HepG2 (cell line): ENCODE results near the gene PRKRIP1. TPM values are rescaled to one million over a fixed set of nuclear protein-coding genes. Genes with fewer than 3 reads are reported as not detected.

Experiments
- KDM3A ChIP-seq: IDR thresholded peaks from 2 replicates; pipeline ENCODE4 v1.6.1; 2018; ENCODE audit warnings: low read depth, missing compliant biosample characterization
- KDM5A ChIP-seq: fragments of 200-600 bp; sonication (generic); IDR thresholded peaks from 2 replicates; pipeline ENCODE4 v1.7.0; 2018; ENCODE audit warnings: antibody characterized with exemption, mild to moderate bottlenecking, low read length, borderline replicate concordance
- KLF16 ChIP-seq, 2 experiments: sonication (generic) in 1 of 2; formaldehyde crosslinking in 1 of 2; IDR thresholded peaks; 2 replicates each; pipeline versions ENCODE4 v1.6.1 to v1.8.0; 2016 to 2023; ENCODE audit warnings: missing genetic modification reagents in 2 of 2, missing compliant biosample characterization in 1 of 2
- KLF9 ChIP-seq: IDR thresholded peaks from 2 replicates; pipeline ENCODE4 v1.6.1; 2016; ENCODE audit warnings: low read depth
- MAFK ChIP-seq, 2 experiments: IDR thresholded peaks in 1 of 2; conservative IDR thresholded peaks in 1 of 2; 2 replicates each; pipeline ENCODE4 v1.6.1; 2011; ENCODE audit warnings: improper control_type of control experiment in 2 of 2, low read length in 2 of 2
- RARG ChIP-seq: sonication (generic); formaldehyde crosslinking; IDR thresholded peaks from 2 replicates; pipeline ENCODE4 v1.4.0; 2020; ENCODE audit warnings: low read depth, mild to moderate bottlenecking, missing genetic modification reagents
- TCF7L2 ChIP-seq: IDR thresholded peaks from 2 replicates; pipeline ENCODE4 v1.6.1; 2011; ENCODE audit warnings: mild to moderate bottlenecking, low read depth, low read length, moderate library complexity
- ZFP90 ChIP-seq: sonication (generic); formaldehyde crosslinking; IDR thresholded peaks from 2 replicates; pipeline ENCODE4 v1.8.0; 2022; ENCODE audit warnings: missing genetic modification reagents, mild to moderate bottlenecking, inconsistent platforms, borderline replicate concordance
- ZNF235 ChIP-seq: sonication (generic); formaldehyde crosslinking; IDR thresholded peaks from 2 replicates; pipeline ENCODE4 v1.8.1; 2023; ENCODE audit warnings: mild to moderate bottlenecking, missing genetic modification reagents, borderline replicate concordance
- ZNF264 ChIP-seq: sonication (generic); formaldehyde crosslinking; IDR thresholded peaks from 2 replicates; pipeline ENCODE4 v1.4.0; 2020; ENCODE audit warnings: missing genetic modification reagents
- ZNF292 ChIP-seq: sonication (generic); formaldehyde crosslinking; IDR thresholded peaks from 2 replicates; pipeline ENCODE4 v1.8.1; 2022; ENCODE audit warnings: mild to moderate bottlenecking, low read depth, missing genetic modification reagents, borderline replicate concordance
- ZNF350 ChIP-seq: sonication (generic); formaldehyde crosslinking; IDR thresholded peaks from 2 replicates; pipeline ENCODE4 v1.4.0; 2020; ENCODE audit warnings: mild to moderate bottlenecking, low read depth, missing genetic modification reagents, borderline replicate concordance
- ZNF839 ChIP-seq: sonication (generic); formaldehyde crosslinking; IDR thresholded peaks from 2 replicates; pipeline ENCODE4 v1.4.0; 2020; ENCODE audit warnings: missing genetic modification reagents, mild to moderate bottlenecking, borderline replicate concordance
- ZNF878 ChIP-seq: sonication (generic); formaldehyde crosslinking; IDR thresholded peaks from 2 replicates; pipeline ENCODE4 v1.8.1; 2023; ENCODE audit warnings: mild to moderate bottlenecking, missing genetic modification reagents, moderate library complexity
- ZSCAN21 ChIP-seq: sonication (generic); formaldehyde crosslinking; IDR thresholded peaks from 2 replicates; pipeline ENCODE4 v1.8.0; 2022; ENCODE audit warnings: mild to moderate bottlenecking, missing genetic modification reagents, moderate library complexity, borderline replicate concordance
- polyA plus RNA-seq, 8 experiments: library from polyadenylated mRNA; depleted of rRNA in 3 of 8; stranded (reverse) in 7 of 8; unstranded in 1 of 8; fragments of >200 nt; fragmentation: Illumina TruSeq in 4 of 8; extraction: Trizol in 4 of 8; gene quantifications; 2 replicates each; pipeline versions ENCODE4 v1.2.1 to v1.2.3, GENCODE V29; 2011 to 2016; ENCODE audit warnings: low read depth in 4 of 8, missing spikeins in 1 of 8, mixed read lengths in 1 of 8; ENCODE audit not compliant: insufficient read depth in 1 of 8
- total RNA-seq, 5 experiments: library from RNA; depleted of rRNA; stranded (reverse); fragments of >200 nt; fragmentation: Illumina TruSeq; extraction: Trizol; gene quantifications; 2 replicates each; pipeline ENCODE4 v1.2.3, GENCODE V29; 2016; ENCODE audit warnings: low read depth in 1 of 5
- TF ChIP-seq, protein P1 (sequence below): sonication (generic); formaldehyde crosslinking; IDR thresholded peaks from 2 replicates; pipeline ENCODE4 v1.4.0; 2020; ENCODE audit warnings: missing genetic modification reagents
- TF ChIP-seq, protein P2 (sequence below): IDR thresholded peaks from 2 replicates; pipeline ENCODE4 v1.6.1; 2016; ENCODE audit warnings: mild to moderate bottlenecking
- TF ChIP-seq, protein P3 (sequence below): sonication (generic); formaldehyde crosslinking; IDR thresholded peaks from 2 replicates; pipeline ENCODE4 v1.5.1; 2020; ENCODE audit warnings: missing genetic modification reagents, mild to moderate bottlenecking, borderline replicate concordance
- TF ChIP-seq, protein P4 (sequence below): sonication (generic); formaldehyde crosslinking; IDR thresholded peaks from 2 replicates; pipeline ENCODE4 v1.8.0; 2022; ENCODE audit warnings: mild to moderate bottlenecking, missing genetic modification reagents
- TF ChIP-seq, protein P5 (sequence below): sonication (generic); formaldehyde crosslinking; IDR thresholded peaks from 2 replicates; pipeline ENCODE4 v1.9.0; 2021; ENCODE audit warnings: missing genetic modification reagents, mild to moderate bottlenecking, borderline replicate concordance
- TF ChIP-seq, protein P6 (sequence below): conservative IDR thresholded peaks from 2 replicates; pipeline ENCODE4 v1.6.1; 2018; ENCODE audit warnings: missing genetic modification reagents
- TF ChIP-seq, protein P7 (sequence below): sonication (generic); formaldehyde crosslinking; IDR thresholded peaks from 2 replicates; pipeline ENCODE4 v1.5.0; 2020; ENCODE audit warnings: mild to moderate bottlenecking, low read depth, missing genetic modification reagents, borderline replicate concordance

PRKRIP1 gene
- total and polyA plus RNA-seq, 2 of the 13 experiments (the other 11 are each of a cell fraction or from before 2014, with no cell fraction given) = 13.2 to 16.8 TPM

DNA sequence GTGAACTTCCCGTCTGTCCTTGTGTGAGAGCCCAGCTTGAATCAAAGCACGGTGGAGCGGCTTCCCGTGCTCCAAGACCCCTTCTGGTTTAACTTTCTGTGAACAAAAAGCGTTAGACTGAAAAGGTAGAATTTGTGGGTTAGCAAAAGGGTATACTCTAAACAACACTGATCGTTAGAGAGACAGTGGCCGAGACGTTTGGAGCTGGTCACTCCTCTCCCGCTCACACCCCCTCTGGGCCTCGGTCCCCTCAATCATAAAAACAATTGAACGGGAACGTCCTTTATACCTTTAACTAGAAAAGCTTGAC lies 502 bp downstream of the PRKRIP1 start (continued):
- TF ChIP-seq, protein P1, sequence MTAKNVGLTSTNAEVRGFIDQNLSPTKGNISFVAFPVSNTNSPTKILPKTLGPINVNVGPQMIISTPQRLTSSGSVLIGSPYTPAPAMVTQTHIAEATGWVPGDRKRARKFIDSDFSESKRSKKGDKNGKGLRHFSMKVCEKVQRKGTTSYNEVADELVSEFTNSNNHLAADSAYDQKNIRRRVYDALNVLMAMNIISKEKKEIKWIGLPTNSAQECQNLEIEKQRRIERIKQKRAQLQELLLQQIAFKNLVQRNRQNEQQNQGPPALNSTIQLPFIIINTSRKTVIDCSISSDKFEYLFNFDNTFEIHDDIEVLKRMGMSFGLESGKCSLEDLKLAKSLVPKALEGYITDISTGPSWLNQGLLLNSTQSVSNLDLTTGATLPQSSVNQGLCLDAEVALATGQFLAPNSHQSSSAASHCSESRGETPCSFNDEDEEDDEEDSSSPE (CRISPR knock-in tag) = 0 out of 2 replicates have a peak, but pooled peaks have one; percentile 9
- TF ChIP-seq, protein P2, sequence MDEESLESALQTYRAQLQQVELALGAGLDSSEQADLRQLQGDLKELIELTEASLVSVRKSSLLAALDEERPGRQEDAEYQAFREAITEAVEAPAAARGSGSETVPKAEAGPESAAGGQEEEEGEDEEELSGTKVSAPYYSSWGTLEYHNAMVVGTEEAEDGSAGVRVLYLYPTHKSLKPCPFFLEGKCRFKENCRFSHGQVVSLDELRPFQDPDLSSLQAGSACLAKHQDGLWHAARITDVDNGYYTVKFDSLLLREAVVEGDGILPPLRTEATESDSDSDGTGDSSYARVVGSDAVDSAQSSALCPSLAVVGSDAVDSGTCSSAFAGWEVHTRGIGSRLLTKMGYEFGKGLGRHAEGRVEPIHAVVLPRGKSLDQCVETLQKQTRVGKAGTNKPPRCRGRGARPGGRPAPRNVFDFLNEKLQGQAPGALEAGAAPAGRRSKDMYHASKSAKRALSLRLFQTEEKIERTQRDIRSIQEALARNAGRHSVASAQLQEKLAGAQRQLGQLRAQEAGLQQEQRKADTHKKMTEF = no peak
- TF ChIP-seq, protein P3, sequence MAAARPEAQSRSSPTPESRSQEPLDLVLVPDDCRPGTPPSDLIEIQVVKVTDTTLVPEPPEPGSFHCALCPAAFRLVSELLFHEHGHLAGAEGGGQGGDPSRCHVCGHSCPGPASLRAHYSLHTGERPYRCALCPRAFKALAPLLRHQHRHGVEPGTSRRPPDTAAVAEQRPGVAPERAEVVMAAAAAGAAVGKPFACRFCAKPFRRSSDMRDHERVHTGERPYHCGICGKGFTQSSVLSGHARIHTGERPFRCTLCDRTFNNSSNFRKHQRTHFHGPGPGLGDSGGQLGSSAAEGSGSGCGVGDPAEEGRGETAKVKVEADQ (CRISPR knock-in tag) = no peak
- 0 out of 2 replicates have a peak, but pooled peaks have one; percentile 20 for TF ChIP-seq RARG
- TF ChIP-seq KDM5A = peak; percentile 93
- no peak for TF ChIP-seq ZNF235 (CRISPR knock-in tag)
- no peak for TF ChIP-seq ZNF264 (CRISPR knock-in tag)
- TF ChIP-seq MAFK (conservative IDR thresholded peaks at IDR 0.05 in 1 of 2, IDR thresholded peaks at IDR 0.05 in 1 of 2; ENCODE audit: low read length in 2 of 2) = no peak
- TF ChIP-seq, protein P4, sequence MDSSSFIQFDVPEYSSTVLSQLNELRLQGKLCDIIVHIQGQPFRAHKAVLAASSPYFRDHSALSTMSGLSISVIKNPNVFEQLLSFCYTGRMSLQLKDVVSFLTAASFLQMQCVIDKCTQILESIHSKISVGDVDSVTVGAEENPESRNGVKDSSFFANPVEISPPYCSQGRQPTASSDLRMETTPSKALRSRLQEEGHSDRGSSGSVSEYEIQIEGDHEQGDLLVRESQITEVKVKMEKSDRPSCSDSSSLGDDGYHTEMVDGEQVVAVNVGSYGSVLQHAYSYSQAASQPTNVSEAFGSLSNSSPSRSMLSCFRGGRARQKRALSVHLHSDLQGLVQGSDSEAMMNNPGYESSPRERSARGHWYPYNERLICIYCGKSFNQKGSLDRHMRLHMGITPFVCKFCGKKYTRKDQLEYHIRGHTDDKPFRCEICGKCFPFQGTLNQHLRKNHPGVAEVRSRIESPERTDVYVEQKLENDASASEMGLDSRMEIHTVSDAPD (CRISPR knock-in tag) = 0 out of 2 replicates have a peak, but pooled peaks have one; percentile 38
- TF ChIP-seq ZNF878 (CRISPR knock-in tag) = no peak
- TF ChIP-seq ZFP90 (CRISPR knock-in tag) = no peak
- no peak for TF ChIP-seq ZNF350 (CRISPR knock-in tag)
- no peak for TF ChIP-seq TCF7L2
- TF ChIP-seq KLF9 (CRISPR knock-in tag) = 0 out of 2 replicates have a peak, but pooled peaks have one; percentile 11
- TF ChIP-seq KLF16 (CRISPR knock-in tag; IDR thresholded peaks at IDR 0.05) = no peak
- no peak for TF ChIP-seq KDM3A
- TF ChIP-seq, protein P5, sequence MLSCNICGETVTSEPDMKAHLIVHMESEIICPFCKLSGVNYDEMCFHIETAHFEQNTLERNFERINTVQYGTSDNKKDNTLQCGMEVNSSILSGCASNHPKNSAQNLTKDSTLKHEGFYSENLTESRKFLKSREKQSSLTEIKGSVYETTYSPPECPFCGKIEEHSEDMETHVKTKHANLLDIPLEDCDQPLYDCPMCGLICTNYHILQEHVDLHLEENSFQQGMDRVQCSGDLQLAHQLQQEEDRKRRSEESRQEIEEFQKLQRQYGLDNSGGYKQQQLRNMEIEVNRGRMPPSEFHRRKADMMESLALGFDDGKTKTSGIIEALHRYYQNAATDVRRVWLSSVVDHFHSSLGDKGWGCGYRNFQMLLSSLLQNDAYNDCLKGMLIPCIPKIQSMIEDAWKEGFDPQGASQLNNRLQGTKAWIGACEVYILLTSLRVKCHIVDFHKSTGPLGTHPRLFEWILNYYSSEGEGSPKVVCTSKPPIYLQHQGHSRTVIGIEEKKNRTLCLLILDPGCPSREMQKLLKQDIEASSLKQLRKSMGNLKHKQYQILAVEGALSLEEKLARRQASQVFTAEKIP (CRISPR knock-in tag) = no peak
- TF ChIP-seq ZNF292 (CRISPR knock-in tag) = no peak
- TF ChIP-seq ZSCAN21 (CRISPR knock-in tag) = no peak
- TF ChIP-seq, protein P6, sequence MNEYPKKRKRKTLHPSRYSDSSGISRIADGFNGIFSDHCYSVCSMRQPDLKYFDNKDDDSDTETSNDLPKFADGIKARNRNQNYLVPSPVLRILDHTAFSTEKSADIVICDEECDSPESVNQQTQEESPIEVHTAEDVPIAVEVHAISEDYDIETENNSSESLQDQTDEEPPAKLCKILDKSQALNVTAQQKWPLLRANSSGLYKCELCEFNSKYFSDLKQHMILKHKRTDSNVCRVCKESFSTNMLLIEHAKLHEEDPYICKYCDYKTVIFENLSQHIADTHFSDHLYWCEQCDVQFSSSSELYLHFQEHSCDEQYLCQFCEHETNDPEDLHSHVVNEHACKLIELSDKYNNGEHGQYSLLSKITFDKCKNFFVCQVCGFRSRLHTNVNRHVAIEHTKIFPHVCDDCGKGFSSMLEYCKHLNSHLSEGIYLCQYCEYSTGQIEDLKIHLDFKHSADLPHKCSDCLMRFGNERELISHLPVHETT (CRISPR knock-in tag) = no peak
- no peak for TF ChIP-seq ZNF839
- TF ChIP-seq, protein P7, sequence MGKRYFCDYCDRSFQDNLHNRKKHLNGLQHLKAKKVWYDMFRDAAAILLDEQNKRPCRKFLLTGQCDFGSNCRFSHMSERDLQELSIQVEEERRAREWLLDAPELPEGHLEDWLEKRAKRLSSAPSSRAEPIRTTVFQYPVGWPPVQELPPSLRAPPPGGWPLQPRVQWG (CRISPR knock-in tag) = 0 out of 2 replicates have a peak, but pooled peaks have one; percentile 2
